Mesenchymal stem cell (in vitro differentiated cells and primary cell): ENCODE results near the gene DLX1.
"Not testable (repeated sequence)": the region's sequence is repeated elsewhere in the genome, so short reads cannot be mapped to it uniquely, and the experiment has no call there.

Source experiments
- DNase-seq: peaks from one replicate; pipeline ENCODE4 v3.0.0-alpha.2; 2013
- H2AFZ ChIP-seq: one replicate; pipeline ENCODE4 v1.6.1; 2013; ENCODE audit warnings: low read depth, mild to moderate bottlenecking, control low read depth, inconsistent platforms, low read length, moderate library complexity
- H2AK5ac ChIP-seq: 2 replicates; pipeline ENCODE4 v1.6.1; 2013; ENCODE audit warnings: low read length, moderate library complexity, mild to moderate bottlenecking, inconsistent platforms; ENCODE audit not compliant: severe bottlenecking
- H2BK120ac ChIP-seq: one replicate; pipeline ENCODE4 v1.6.1; 2013; ENCODE audit warnings: low read depth, mild to moderate bottlenecking, inconsistent platforms, low read length, moderate library complexity
- H2BK12ac ChIP-seq, 2 experiments: one replicate each; pipeline ENCODE4 v1.6.1; 2013; ENCODE audit warnings: inconsistent platforms in 2 of 2, low read length in 2 of 2, mild to moderate bottlenecking in 2 of 2, moderate library complexity in 2 of 2, control low read depth in 1 of 2
- H2BK15ac ChIP-seq: one replicate; pipeline ENCODE4 v1.6.1; 2013; ENCODE audit warnings: mild to moderate bottlenecking, low read depth, inconsistent platforms; ENCODE audit not compliant: poor library complexity, severe bottlenecking
- H2BK5ac ChIP-seq: 2 replicates; pipeline ENCODE4 v1.6.1; 2013; ENCODE audit warnings: low read depth, mild to moderate bottlenecking, low read length, control low read depth, inconsistent platforms; ENCODE audit not compliant: poor library complexity, severe bottlenecking
- H3K14ac ChIP-seq, 2 experiments: one replicate each; pipeline ENCODE4 v1.6.1; 2013; ENCODE audit warnings: inconsistent platforms in 2 of 2, low read length in 2 of 2, control low read depth in 1 of 2, mild to moderate bottlenecking in 1 of 2, moderate library complexity in 1 of 2
- H3K18ac ChIP-seq, 2 experiments: one replicate each; pipeline ENCODE4 v1.6.1; 2013; ENCODE audit warnings: inconsistent platforms in 2 of 2, low read length in 2 of 2, control low read depth in 1 of 2, low read depth in 1 of 2, mild to moderate bottlenecking in 1 of 2
- H3K23ac ChIP-seq, 2 experiments: one replicate each; pipeline ENCODE4 v1.6.1; 2013; ENCODE audit warnings: inconsistent platforms in 2 of 2, low read length in 2 of 2, mild to moderate bottlenecking in 2 of 2, moderate library complexity in 2 of 2, control low read depth in 1 of 2
- H3K27ac ChIP-seq: 2 replicates; pipeline ENCODE4 v1.5.1; 2013; ENCODE audit warnings: mild to moderate bottlenecking, moderate library complexity, low read length, control low read depth, inconsistent platforms; ENCODE audit not compliant: poor library complexity, severe bottlenecking
- H3K27me3 ChIP-seq, 2 experiments: 2 replicates each; pipeline versions ENCODE4 v1.6.1 to v1.7.0; 2013; ENCODE audit warnings: low read length in 2 of 2, mild to moderate bottlenecking in 2 of 2, moderate library complexity in 2 of 2, control low read depth in 1 of 2, inconsistent platforms in 1 of 2; ENCODE audit not compliant: control insufficient read depth in 1 of 2, insufficient read depth in 1 of 2
- H3K36me3 ChIP-seq, 2 experiments: 2 replicates each; pipeline versions ENCODE4 v1.6.1 to v1.7.0; 2013; ENCODE audit warnings: low read length in 2 of 2, control low read depth in 1 of 2, inconsistent platforms in 1 of 2, low read depth in 1 of 2, mild to moderate bottlenecking in 1 of 2; ENCODE audit not compliant: insufficient read depth in 2 of 2, control insufficient read depth in 1 of 2
- H3K4ac ChIP-seq, 2 experiments: one replicate each; pipeline ENCODE4 v1.6.1; 2013; ENCODE audit warnings: inconsistent platforms in 2 of 2, low read length in 2 of 2, mild to moderate bottlenecking in 2 of 2, moderate library complexity in 2 of 2, control low read depth in 1 of 2, low read depth in 1 of 2
- H3K4me1 ChIP-seq: 2 replicates; pipeline ENCODE4 v1.6.1; 2013; ENCODE audit warnings: low read depth, low read length, control low read depth; ENCODE audit not compliant: control insufficient read depth, insufficient read depth
- H3K4me2 ChIP-seq: 2 replicates; pipeline ENCODE4 v1.6.1; 2013; ENCODE audit warnings: low read length, mild to moderate bottlenecking, inconsistent platforms; ENCODE audit not compliant: poor library complexity, severe bottlenecking
- H3K4me3 ChIP-seq, 2 experiments: 2 replicates each; pipeline versions ENCODE4 v1.5.1 to v1.7.0; 2013; ENCODE audit warnings: low read length in 2 of 2, mild to moderate bottlenecking in 2 of 2, control low read depth in 1 of 2, low read depth in 1 of 2; ENCODE audit not compliant: insufficient read depth in 1 of 2
- H3K79me1 ChIP-seq: replicated peaks from 2 replicates; pipeline ENCODE4 v1.6.1; 2013; ENCODE audit warnings: mild to moderate bottlenecking, control low read depth, low read length, inconsistent platforms; ENCODE audit not compliant: poor library complexity, severe bottlenecking
- H3K9ac ChIP-seq: 2 replicates; pipeline ENCODE4 v1.7.0; 2013; ENCODE audit warnings: mild to moderate bottlenecking, low read length, moderate library complexity
- H3K9me3 ChIP-seq: 2 replicates; pipeline ENCODE4 v1.7.0; 2013; ENCODE audit warnings: mild to moderate bottlenecking, low read length; ENCODE audit not compliant: control insufficient read depth
- H4K8ac ChIP-seq: one replicate; pipeline ENCODE4 v1.6.1; 2013; ENCODE audit warnings: inconsistent platforms, mild to moderate bottlenecking, low read length, moderate library complexity
- H4K91ac ChIP-seq: one replicate; pipeline ENCODE4 v1.6.1; 2013; ENCODE audit warnings: mild to moderate bottlenecking, low read length, inconsistent platforms
- WGBS: methylation state at CpG from one replicate; pipeline ENCODE4 v1.1.7; 2013; ENCODE audit warnings: mixed read lengths; 5-methylcytosine and 5-hydroxymethylcytosine counted together

DLX1 gene

GRCh38 chr2:172135446-172135845, 50.1 kb downstream of the DLX1 start:
- Histone ChIP-seq H3K4ac (no peak overlapping the region), H3K27me3 (peaks cover 0 to 3% of the 10 kb centered on the region in 2 experiments), H4K8ac (no peak overlapping the region), H2AFZ (no peak overlapping the region), H3K4me3 (no peak overlapping the region), H3K18ac (no peak overlapping the region), H3K9ac (no peak overlapping the region), H3K4me2 (no peak overlapping the region), H3K23ac (no peak overlapping the region), H2BK120ac (no peak overlapping the region), H2BK5ac (no peak overlapping the region), H2BK15ac (no peak overlapping the region), H2AK5ac (no peak overlapping the region), H3K36me3 (no peaks in the 10 kb centered on the region), H2BK12ac (no peak overlapping the region), H3K79me1 (no peaks in the 10 kb centered on the region), H4K91ac (no peak overlapping the region), H3K9me3 (peaks cover 7% of the 10 kb centered on the region), H3K4me1 (no peaks in the 10 kb centered on the region), H3K27ac (no peak overlapping the region), H3K14ac (no peak overlapping the region)
- 100% methylated on average over 1 of the region's 4 CpGs for WGBS
- DNase-seq, result no peak

DNA sequence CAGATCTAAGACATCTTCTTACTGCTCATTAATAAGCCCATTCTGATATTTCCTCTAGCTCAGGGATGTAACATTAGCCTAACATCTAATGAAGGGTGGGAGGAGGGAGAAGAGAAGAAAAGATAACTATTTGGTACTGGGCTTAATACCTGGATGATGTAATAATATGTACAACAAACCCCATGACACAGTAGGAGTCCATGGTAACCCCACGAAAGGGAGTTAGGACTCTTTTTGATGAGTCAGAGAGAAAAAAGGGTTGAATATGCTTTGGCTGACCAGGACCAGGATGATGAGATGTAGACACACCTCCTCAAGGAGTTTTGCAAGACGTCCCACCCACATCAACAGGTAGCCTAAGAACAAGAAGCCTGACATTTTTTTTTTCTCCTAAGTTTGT, 51.8 kb downstream of the DLX1 start:
- no peak for DNase-seq
- H2BK12ac ChIP-seq, result no peak overlapping the region
- no peak overlapping the region for H3K4me3 ChIP-seq
- 70% methylated on average over 1 of the region's 2 CpGs for WGBS
- no peak overlapping the region for H3K18ac ChIP-seq
- H4K91ac ChIP-seq, result no peak overlapping the region
- no peak overlapping the region for H3K14ac ChIP-seq
- no peaks in the 10 kb centered on the region for H3K4me1 ChIP-seq
- no peak overlapping the region for H3K9ac ChIP-seq
- no peak overlapping the region for H4K8ac ChIP-seq
- H2BK120ac ChIP-seq, result no peak overlapping the region
- no peak overlapping the region for H3K4me2 ChIP-seq
- H3K9me3 ChIP-seq, result peaks cover 8% of the 10 kb centered on the region
- no peaks in the 10 kb centered on the region for H3K79me1 ChIP-seq
- no peak overlapping the region for H2AFZ ChIP-seq
- no peaks in the 10 kb centered on the region for H3K36me3 ChIP-seq
- H2AK5ac ChIP-seq, result no peak overlapping the region
- no peak overlapping the region for H3K4ac ChIP-seq
- no peak overlapping the region for H2BK5ac ChIP-seq
- H3K23ac ChIP-seq, result no peak overlapping the region
- no peak overlapping the region for H3K27ac ChIP-seq
- no peak overlapping the region for H2BK15ac ChIP-seq
- H3K27me3 ChIP-seq, result peaks cover 0 to 3% of the 10 kb centered on the region in 2 experiments

GRCh38 chr2:172137943-172138342, 52.6 kb downstream of the DLX1 start:
- H4K8ac ChIP-seq, result no peak overlapping the region
- no peak overlapping the region for H3K23ac ChIP-seq
- no peaks in the 10 kb centered on the region for H3K4me1 ChIP-seq
- H2BK15ac ChIP-seq, result no peak overlapping the region
- no peak overlapping the region for H4K91ac ChIP-seq
- no peak overlapping the region for H2AFZ ChIP-seq
- H3K27me3 ChIP-seq, result peaks cover 0 to 3% of the 10 kb centered on the region in 2 experiments
- peaks cover 8% of the 10 kb centered on the region for H3K9me3 ChIP-seq
- no peak overlapping the region for H3K18ac ChIP-seq
- H3K4me3 ChIP-seq, result no peak overlapping the region
- no peak overlapping the region for H2BK120ac ChIP-seq
- no peak overlapping the region for H3K27ac ChIP-seq
- H2BK5ac ChIP-seq, result no peak overlapping the region
- no peak for DNase-seq
- H3K14ac ChIP-seq, result no peak overlapping the region
- no CpG with 5 or more reads among the region's 2 CpGs for WGBS
- no peak overlapping the region for H2BK12ac ChIP-seq
- no peaks in the 10 kb centered on the region for H3K79me1 ChIP-seq
- H3K4ac ChIP-seq, result no peak overlapping the region
- H3K4me2 ChIP-seq, result no peak overlapping the region
- no peak overlapping the region for H3K9ac ChIP-seq
- H3K36me3 ChIP-seq, result no peaks in the 10 kb centered on the region
- no peak overlapping the region for H2AK5ac ChIP-seq

- H2BK5ac ChIP-seq, H3K4ac ChIP-seq, H2AFZ ChIP-seq, H3K27me3 ChIP-seq, H2BK12ac ChIP-seq, H4K8ac ChIP-seq, H3K14ac ChIP-seq, H2AK5ac ChIP-seq, H3K36me3 ChIP-seq, H3K23ac ChIP-seq, H2BK120ac ChIP-seq, H2BK15ac ChIP-seq, H3K4me1 ChIP-seq, H3K27ac ChIP-seq, H3K79me1 ChIP-seq, H3K18ac ChIP-seq, H4K91ac ChIP-seq, DNase-seq, H3K9ac ChIP-seq, H3K4me2 ChIP-seq, H3K9me3 ChIP-seq, H3K4me3 ChIP-seq: not testable (repeated sequence)
- WGBS, result 90% methylated on average over 1 of the region's 1 CpG
Measured at GRCh38 chr2:172138727-172139126, 53.4 kb downstream of the DLX1 start.
